ENCODE results near the gene SMYD1. TPM values are rescaled to one million over a fixed set of nuclear protein-coding genes. Genes with fewer than 3 reads are reported as not detected.
"Not testable (repeated sequence)": the region's sequence is repeated elsewhere in the genome, so short reads cannot be mapped to it uniquely, and the experiment has no call there.

SMYD1 gene
- not detected for total RNA-seq

DNA sequence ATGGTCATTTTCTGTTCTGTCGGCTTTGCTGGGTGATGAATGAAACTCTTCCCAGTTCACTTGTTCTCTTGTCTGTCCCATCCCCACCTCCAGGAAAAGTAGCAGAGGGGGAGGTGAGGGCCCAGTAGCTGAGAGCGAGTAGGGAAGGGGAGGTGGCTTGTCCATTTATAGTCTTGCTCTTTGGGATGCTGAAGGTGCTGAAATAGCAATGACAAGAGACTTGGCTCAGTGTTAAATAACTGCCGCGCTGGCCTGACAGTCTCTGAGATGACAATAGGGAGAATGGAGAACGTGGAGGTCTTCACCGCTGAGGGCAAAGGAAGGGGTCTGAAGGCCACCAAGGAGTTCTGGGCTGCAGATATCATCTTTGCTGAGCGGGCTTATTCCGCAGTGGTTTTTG is at the start of gene SMYD1:
Gene SMYD1 (plus strand): TSS at position 228 of the 400 bp plus-strand sequence. CDS start 40 bp downstream, at position 268.
- no peak within 1 kb of the TSS for H3K27ac Mint-ChIP-seq
- no peak within 1 kb of the TSS for H3K4me3 Mint-ChIP-seq
- intact Hi-C loops (cut with micrococcal nuclease) = no loop called here
- H3K4me1 Mint-ChIP-seq (ENCODE audit: low read depth) = no peaks in the 10 kb centered on the region
- CTCF ChIA-PET = no interaction called here
- H3K9me3 Mint-ChIP-seq = no peaks in the 10 kb centered on the region
- H3K36me3 Mint-ChIP-seq (ENCODE audit: low read depth) = no peaks in the 10 kb centered on the region
- DNase-seq = no peak
- H3K27me3 Mint-ChIP-seq (ENCODE audit: low read depth) = peaks cover 2% of the 10 kb centered on the region

DNA sequence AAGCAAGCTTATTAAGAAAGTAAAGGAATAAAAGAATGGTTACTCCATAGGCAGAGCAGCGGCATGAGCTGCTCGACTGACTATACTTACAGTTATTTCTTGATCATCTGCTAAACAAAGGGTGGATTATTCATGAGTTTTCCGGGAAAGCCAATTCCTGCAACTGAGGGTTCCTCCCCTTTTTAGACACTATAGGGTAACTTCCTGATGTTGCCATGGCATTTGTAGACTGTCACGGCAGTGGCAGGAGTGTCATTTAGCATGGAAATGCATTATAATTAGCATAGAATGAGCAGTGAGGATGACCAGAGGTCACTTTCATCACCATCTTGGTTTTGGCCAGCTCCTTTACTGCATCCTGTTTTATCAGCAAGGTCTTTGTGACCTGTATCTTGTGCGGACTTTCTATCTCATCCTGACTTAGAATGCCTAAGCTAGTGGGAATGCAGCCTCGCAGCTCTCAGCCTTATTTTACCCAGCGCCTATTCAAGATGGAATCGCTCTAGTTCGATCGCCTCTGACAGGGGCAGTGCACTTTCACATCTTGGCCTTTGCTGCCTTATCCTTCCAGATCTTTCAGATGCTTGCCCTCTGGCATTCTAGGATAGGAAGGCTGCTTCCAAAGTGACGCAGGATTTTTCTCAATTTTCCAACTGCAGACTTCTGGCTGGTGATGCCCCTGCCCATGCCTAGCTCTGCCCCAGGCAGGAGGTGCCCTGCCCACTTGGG is 49.4 kb upstream of the SMYD1 start:
- not testable (repeated sequence) for H3K36me3 Mint-ChIP-seq (ENCODE audit: low read depth); H3K27me3 Mint-ChIP-seq (ENCODE audit: low read depth); H3K9me3 Mint-ChIP-seq; DNase-seq; H3K27ac Mint-ChIP-seq
- intact Hi-C loops (cut with micrococcal nuclease) = loop anchor here (2.0 kb wide), 1 partner anchor 37 kb away; the partner anchor contains the start of gene KRCC1
- CTCF ChIA-PET = interaction anchor here (0.6 to 1.3 kb wide), 2 partner anchors 13 to 16 kb away, joined by 3 to 4 read pairs; no protein-coding TSS in a partner anchor
- Mint-ChIP-seq H3K4me3 (peak overlapping the region; percentile 94), H3K4me1 (ENCODE audit: low read depth) (peaks cover 18% of the 10 kb centered on the region)

DNA sequence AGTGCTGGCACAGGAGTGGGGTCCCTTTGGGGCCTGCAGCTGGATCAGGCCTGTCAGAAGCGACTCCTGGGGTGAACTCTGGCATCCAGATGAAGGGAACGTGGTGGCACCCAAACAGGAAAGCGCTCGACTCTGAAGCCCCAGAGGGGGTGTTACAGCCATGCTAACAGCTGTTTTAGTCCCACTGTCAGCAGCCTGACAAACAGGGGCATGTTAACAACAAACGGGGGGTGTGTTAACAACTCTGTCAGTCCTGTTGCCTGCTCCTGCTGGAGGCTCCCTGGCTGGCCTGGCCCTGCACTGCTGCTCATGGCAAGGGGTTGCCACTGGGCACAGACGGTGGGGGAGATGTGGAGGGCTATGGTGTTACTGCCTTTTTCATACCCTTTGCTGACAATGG is 48.7 kb upstream of the SMYD1 start:
- CTCF ChIA-PET = interaction anchor here (0.6 kb wide), 1 partner anchor 13 kb away, joined by 3 read pairs; no protein-coding TSS in a partner anchor
- no peak for DNase-seq
- intact Hi-C loops (cut with micrococcal nuclease) = loop anchor here (2.0 kb wide), 1 partner anchor 36 kb away; the partner anchor contains the start of gene KRCC1
- Mint-ChIP-seq H3K27me3 (ENCODE audit: low read depth) (no peaks in the 10 kb centered on the region), H3K4me1 (ENCODE audit: low read depth) (peaks cover 18% of the 10 kb centered on the region), H3K9me3 (peaks cover 7% of the 10 kb centered on the region), H3K36me3 (ENCODE audit: low read depth) (peaks cover 2% of the 10 kb centered on the region), H3K4me3 (no peak overlapping the region), H3K27ac (no peak overlapping the region)

DNA sequence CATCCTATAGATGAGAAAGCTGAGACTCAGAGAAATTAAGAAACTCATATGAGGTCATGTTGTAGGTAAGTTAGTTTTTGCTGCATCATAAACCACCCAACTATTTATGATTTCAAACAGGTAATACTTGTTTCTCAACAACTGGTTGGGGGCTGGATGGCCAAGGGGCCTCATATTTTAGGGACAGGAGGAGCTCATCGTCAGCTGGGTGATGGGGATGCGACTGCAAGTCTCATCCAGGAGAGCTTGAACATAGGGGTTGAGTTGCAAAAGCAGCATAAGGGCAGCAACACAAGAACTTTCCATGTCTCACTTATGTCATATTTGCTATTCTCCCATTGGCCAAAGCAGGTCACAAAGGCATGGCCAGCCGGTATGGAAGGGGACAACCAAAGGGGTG is 47.6 kb upstream of the SMYD1 start:
- Mint-ChIP-seq H3K27me3 (ENCODE audit: low read depth) (no peaks in the 10 kb centered on the region), H3K4me3 (no peak overlapping the region), H3K9me3 (peaks cover 7% of the 10 kb centered on the region), H3K36me3 (ENCODE audit: low read depth) (peaks cover 2% of the 10 kb centered on the region), H3K27ac (no peak overlapping the region), H3K4me1 (ENCODE audit: low read depth) (peaks cover 16% of the 10 kb centered on the region)
- intact Hi-C loops (cut with micrococcal nuclease) = loop anchor here (2.0 kb wide), 1 partner anchor 35 kb away; the partner anchor contains the start of gene KRCC1
- DNase-seq = no peak
- CTCF ChIA-PET = interaction anchor here (1.4 kb wide), 1 partner anchor 18 kb away, joined by 3 read pairs; no protein-coding TSS in a partner anchor

DNA sequence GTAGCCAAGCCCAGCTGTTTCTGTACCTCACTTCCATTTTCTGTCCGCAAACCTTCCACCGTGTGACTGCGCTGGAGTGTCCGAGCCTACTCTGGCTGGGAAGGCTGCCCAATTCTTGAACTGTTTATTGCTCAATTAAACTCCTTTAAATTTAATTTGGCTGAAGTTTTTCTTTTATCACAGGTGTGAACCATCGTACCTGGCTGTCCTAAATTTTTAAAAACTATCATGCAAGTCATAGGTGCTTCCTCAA is 45.0 kb upstream of the SMYD1 start:
- H3K27ac Mint-ChIP-seq = no peak overlapping the region
- CTCF ChIA-PET = no interaction called here
- H3K27me3 Mint-ChIP-seq (ENCODE audit: low read depth) = no peaks in the 10 kb centered on the region
- intact Hi-C loops (cut with micrococcal nuclease) = no loop called here
- DNase-seq = no peak
- peaks cover 7% of the 10 kb centered on the region for H3K4me1 Mint-ChIP-seq (ENCODE audit: low read depth)
- peaks cover 7% of the 10 kb centered on the region for H3K9me3 Mint-ChIP-seq
- no peak overlapping the region for H3K4me3 Mint-ChIP-seq
- H3K36me3 Mint-ChIP-seq (ENCODE audit: low read depth) = peaks cover 2% of the 10 kb centered on the region

DNA sequence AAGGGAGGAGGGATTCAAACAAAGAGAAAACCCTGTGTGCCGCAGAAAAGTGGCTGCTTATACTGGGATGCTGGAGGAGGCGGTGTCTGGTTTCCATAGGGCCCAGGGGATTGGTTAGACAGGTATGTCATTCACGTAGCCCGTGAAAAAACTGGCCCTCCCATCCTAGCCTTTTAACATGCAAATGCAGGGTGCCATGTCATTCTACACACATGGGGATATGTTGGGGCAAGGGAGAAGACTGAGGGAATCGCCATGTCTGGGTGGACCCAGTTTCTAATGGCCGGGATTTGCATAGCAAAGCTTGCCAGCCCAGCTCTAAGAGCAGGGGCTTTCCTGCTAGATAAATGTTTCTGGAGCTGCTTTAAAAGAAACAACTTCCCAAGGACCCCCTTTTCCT is 43.1 kb upstream of the SMYD1 start:
- CTCF ChIA-PET = no interaction called here
- Mint-ChIP-seq H3K4me3 (no peak overlapping the region), H3K36me3 (ENCODE audit: low read depth) (peaks cover 9% of the 10 kb centered on the region), H3K4me1 (ENCODE audit: low read depth) (peaks cover 12% of the 10 kb centered on the region), H3K27ac (no peak overlapping the region), H3K27me3 (ENCODE audit: low read depth) (no peaks in the 10 kb centered on the region), H3K9me3 (peaks cover under 1% of the 10 kb centered on the region)
- no peak for DNase-seq
- intact Hi-C loops (cut with micrococcal nuclease) = loop anchor here (2.0 kb wide), 1 partner anchor 14 kb away; no protein-coding TSS in a partner anchor

DNA sequence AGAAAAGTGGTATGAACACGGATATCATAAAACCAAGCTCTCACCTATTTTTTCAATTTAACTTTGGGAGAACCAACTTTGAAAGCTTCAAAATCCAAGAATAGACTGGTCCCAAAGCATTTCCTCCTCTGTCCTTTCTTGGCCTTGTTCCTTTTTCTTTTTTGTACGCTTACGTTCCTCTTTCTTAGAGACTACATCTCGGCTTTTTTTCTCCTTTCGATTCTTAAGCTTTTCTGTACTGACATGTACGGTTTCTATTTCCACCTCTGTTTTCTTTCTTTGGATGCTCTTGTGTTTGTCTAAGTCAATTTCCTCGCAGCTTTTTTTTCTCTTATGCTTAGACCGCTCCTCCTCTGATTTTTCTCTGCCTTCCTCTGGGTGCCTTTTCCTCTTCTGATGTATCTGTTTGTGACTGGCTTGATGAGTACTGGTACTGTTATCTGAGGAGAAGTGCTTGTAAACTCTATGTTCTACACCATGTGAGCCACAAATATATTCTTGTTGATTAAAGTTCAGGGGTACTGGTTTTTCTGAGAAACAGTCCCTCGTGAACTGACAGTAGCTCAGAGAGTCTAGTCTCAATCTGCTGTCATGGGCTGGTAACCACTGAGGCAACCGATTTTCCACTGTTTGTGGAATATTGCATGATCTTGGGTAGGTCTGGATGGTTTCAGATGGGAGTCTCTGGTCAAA is 39.8 kb upstream of the SMYD1 start:
- Mint-ChIP-seq H3K4me1 (ENCODE audit: low read depth) (peaks cover 12% of the 10 kb centered on the region), H3K9me3 (no peaks in the 10 kb centered on the region), H3K4me3 (peak overlapping the region; percentile 66), H3K27ac (peak overlapping the region; percentile 68), H3K27me3 (ENCODE audit: low read depth) (no peaks in the 10 kb centered on the region), H3K36me3 (ENCODE audit: low read depth) (peaks cover 11% of the 10 kb centered on the region)
- CTCF ChIA-PET = no interaction called here
- no peak for DNase-seq
- intact Hi-C loops (cut with micrococcal nuclease) = loop anchor here (2.0 kb wide), 1 partner anchor 19 kb away; no protein-coding TSS in a partner anchor

DNA sequence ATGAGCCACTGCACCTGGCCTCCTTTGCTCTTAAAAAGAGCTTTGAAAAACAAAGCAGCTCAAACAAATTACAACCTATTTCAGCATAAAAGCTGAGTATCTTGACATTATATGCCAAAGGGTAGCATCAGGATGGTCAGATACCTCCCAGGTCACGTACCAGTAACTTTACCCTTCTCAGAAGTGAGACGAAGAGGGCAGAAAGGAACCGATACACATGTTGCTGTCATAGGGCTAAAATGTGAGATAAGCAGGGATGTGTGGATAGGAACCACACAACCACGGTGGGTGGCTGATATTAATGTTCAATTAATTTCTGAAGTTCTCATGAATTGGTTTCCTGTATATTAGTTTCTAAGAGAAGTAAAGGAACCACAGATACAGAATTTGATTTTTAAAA is 38.7 kb upstream of the SMYD1 start:
- CTCF ChIA-PET = no interaction called here
- Mint-ChIP-seq H3K4me3 (no peak overlapping the region), H3K9me3 (no peaks in the 10 kb centered on the region), H3K36me3 (ENCODE audit: low read depth) (peaks cover 14% of the 10 kb centered on the region), H3K4me1 (ENCODE audit: low read depth) (peaks cover 12% of the 10 kb centered on the region), H3K27ac (no peak overlapping the region), H3K27me3 (ENCODE audit: low read depth) (no peaks in the 10 kb centered on the region)
- DNase-seq = no peak
- intact Hi-C loops (cut with micrococcal nuclease) = no loop called here

DNA sequence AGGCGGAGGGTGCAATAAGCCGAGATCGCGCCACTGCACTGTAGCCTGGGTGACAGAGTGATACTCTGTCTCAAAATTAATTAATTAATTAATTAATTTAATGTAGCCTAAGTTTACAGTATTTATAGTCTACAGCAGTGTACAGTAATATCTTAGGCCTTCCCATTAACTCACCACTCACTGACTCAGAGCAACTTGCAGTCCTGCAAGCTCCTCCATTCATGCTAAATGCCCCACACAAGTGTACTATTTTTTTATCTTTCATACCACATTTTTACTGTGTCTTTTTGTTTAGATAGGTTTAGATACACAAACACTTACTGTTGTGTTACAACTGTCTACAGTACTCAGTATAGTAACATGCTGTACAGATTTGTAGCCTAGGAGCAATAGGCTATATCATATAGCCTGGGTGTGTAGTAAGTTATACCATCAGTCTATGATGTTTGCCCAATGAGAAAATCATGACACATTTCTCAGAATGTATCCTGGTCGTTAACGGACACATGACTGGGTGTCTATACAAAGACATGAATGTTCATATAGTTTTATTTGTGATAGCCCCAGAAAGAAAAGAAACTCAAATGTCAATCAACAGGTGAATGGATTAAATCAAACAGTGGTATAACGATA is 35.4 kb upstream of the SMYD1 start:
- Mint-ChIP-seq H3K36me3 (ENCODE audit: low read depth) (peaks cover 26% of the 10 kb centered on the region), H3K27me3 (ENCODE audit: low read depth) (no peaks in the 10 kb centered on the region), H3K4me1 (ENCODE audit: low read depth) (peaks cover 19% of the 10 kb centered on the region), H3K4me3 (no peak overlapping the region), H3K27ac (no peak overlapping the region), H3K9me3 (no peaks in the 10 kb centered on the region)
- CTCF ChIA-PET = interaction anchor here (0.6 to 1.0 kb wide), 2 partner anchors 14 to 29 kb away, joined by 3 read pairs; no protein-coding TSS in a partner anchor
- intact Hi-C loops (cut with micrococcal nuclease) = no loop called here
- no peak for DNase-seq

DNA sequence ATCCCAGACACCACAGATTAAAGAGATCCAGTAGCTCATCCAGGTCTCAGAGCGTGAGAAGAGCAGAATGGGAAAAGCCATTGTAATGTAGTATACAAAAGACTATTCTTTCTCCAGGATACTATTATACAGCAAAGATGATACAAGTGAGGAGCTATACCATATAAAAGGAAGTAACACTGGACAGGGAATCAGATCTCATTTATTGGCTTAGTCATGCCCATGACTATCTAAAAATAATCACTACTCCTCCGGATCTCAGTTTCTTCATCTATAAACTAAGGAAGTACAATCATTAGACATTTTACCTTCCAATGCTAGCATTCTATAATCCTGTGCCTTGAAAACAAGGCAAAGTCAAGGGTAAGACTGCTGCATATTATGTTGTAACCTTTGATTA is 31.4 kb upstream of the SMYD1 start:
- no peak for DNase-seq
- H3K27ac Mint-ChIP-seq = no peak overlapping the region
- intact Hi-C loops (cut with micrococcal nuclease) = no loop called here
- no peak overlapping the region for H3K4me3 Mint-ChIP-seq
- no peaks in the 10 kb centered on the region for H3K9me3 Mint-ChIP-seq
- peaks cover 15% of the 10 kb centered on the region for H3K36me3 Mint-ChIP-seq (ENCODE audit: low read depth)
- peaks cover 34% of the 10 kb centered on the region for H3K4me1 Mint-ChIP-seq (ENCODE audit: low read depth)
- CTCF ChIA-PET = interaction anchor here (1.0 kb wide), 1 partner anchor 24 kb away, joined by 4 read pairs; no protein-coding TSS in a partner anchor
- H3K27me3 Mint-ChIP-seq (ENCODE audit: low read depth) = no peaks in the 10 kb centered on the region

DNA sequence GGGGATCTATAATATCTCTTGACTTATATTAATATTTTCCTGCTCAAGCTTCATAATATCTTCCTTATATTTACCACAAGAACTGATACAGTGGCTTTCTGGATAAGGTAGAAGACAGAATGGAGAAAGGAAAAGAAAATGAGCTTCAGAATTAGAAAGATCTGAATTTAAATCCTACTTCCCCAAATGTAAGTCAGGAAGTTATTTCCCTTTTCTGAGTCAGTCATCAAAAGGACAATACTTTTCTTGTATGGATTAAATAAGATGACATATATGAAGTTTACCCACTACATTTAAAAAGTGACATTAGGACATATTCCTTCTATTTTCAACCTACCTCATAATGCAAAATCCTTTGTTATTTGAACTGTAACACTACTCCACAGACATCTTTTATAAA is 31.0 kb upstream of the SMYD1 start:
- CTCF ChIA-PET = interaction anchor here (0.6 to 1.0 kb wide), 3 partner anchors 12 to 25 kb away, joined by 4 read pairs; no protein-coding TSS in a partner anchor
- Mint-ChIP-seq H3K27ac (no peak overlapping the region), H3K9me3 (no peaks in the 10 kb centered on the region), H3K36me3 (ENCODE audit: low read depth) (peaks cover 15% of the 10 kb centered on the region), H3K27me3 (ENCODE audit: low read depth) (no peaks in the 10 kb centered on the region), H3K4me3 (no peak overlapping the region), H3K4me1 (ENCODE audit: low read depth) (peaks cover 34% of the 10 kb centered on the region)
- DNase-seq = no peak
- intact Hi-C loops (cut with micrococcal nuclease) = no loop called here
